Measurements from ENCODE around the gene CAPN7. TPM values are rescaled to one million over a fixed set of nuclear protein-coding genes. Genes with fewer than 3 reads are reported as not detected.

Gene CAPN7
- total RNA-seq, 1 donor from 2014 or later, result 42.1 TPM

DNA sequence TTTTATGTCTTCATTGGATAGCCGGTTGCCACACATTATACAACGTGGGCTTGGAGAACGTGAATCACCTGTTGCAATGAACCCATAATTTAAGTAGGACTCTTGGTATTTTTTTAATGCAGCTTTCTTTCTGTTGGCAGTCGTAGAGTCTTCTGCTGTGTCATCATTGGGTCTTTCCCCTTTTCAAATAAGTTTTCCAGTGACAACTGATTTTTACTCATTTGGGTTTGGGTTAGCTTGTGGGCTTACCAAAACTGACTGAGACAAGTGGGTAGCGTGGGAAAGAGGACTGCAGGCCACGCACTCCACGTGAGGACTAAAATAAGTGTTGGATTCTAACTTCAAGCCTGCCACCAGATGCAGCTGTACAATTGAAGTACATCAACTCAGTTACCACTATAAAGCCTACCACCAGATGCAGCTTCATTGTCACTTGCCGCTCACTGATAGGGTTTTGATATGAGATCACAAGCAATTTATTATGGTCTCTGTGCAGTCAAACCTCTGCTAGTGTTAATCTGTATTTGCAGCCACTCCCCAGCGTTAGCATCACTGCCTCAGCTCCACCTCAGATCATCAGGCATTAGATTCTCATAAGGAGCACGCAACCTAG, 6.4 kb upstream of the CAPN7 start:
- no peak for DNase-seq (ENCODE audit: low spot score)

GRCh38 chr3:15204005-15204404, 2.0 kb upstream of the CAPN7 start:
- DNase-seq (ENCODE audit: low spot score), result no peak

GRCh38 chr3:15205482-15205933, 538 bp upstream of the CAPN7 start:
- DNase-seq (ENCODE audit: low spot score), result no peak

DNA sequence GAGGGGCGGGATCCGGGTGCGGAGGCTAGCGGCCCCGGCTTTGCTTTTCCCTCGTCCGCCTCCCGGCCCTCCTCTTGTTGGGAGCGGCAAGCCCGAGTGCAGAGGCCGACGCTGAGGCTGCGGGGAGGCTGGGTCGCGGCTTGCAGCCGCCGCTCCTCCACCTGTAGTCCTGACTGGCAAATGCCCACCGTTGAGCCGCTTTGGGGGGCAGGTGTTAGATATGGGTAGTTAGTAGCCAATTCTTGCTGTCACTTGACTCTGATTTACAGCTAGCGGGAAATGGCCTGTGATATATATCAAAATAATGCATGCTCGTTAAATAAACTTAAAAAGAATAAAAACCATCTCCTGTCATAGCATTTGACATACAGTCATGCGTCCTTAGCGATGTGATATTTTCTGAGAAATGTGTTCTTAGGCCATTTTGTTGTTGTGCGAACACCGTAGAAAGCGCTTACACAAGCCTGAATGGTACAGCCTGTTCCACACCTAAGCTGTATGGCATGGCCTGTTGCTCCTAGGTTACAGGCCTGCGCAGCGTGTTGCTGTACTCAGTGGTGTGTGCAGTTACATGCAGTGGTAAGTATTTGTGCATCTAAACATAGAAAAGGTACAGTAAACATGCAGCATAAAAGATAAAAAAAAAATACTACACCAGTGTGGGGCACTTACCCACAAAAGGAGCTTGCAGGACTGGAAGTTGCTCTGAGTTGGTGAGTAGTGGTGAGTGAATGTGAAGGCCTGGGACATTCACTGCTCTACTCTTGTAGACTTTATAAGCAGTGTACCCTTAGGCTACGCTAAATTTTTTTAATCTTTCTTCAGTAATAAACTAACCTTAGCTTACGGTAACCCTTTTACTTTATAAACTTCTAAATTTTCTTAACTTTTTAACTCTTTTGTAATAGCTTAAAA, 873 bp downstream of the CAPN7 start:
- DNase-seq (ENCODE audit: low spot score), result peak; percentile 44

GRCh38 chr3:15207836-15208504, 1.9 kb downstream of the CAPN7 start:
- no peak for DNase-seq (ENCODE audit: low spot score)

- no peak for DNase-seq (ENCODE audit: low spot score)
Measured at GRCh38 chr3:15211937-15212336, 5.9 kb downstream of the CAPN7 start.

- DNase-seq (ENCODE audit: low spot score), result no peak
Measured at GRCh38 chr3:15214758-15215157, 8.7 kb downstream of the CAPN7 start.

- DNase-seq (ENCODE audit: low spot score), result no peak
Measured at GRCh38 chr3:15215996-15216395, 9.9 kb downstream of the CAPN7 start.

DNA sequence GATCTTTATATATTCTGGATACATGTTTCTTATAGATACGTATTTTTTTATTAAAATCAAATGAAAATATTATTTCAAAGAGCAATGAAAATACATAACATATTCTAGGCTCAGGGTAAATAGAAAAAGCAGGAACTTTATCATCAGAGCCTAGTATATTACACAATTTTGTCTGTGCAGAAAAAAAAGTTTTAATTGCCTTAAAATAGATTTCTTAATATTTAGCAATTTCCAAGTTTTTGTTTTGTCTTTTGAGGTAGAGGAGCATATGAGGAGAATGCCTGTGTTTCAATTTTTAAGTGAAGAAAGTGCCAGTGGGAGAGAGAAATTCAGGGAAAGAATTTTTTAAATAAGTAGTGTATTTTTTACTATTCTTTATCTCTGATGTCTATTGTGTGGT, 10.5 kb downstream of the CAPN7 start:
- no peak for DNase-seq (ENCODE audit: low spot score)

- no peak for DNase-seq (ENCODE audit: low spot score)
Measured at GRCh38 chr3:15217011-15217671, 11.1 kb downstream of the CAPN7 start.

- DNase-seq (ENCODE audit: low spot score), result no peak
Measured at GRCh38 chr3:15217841-15218267, 11.8 kb downstream of the CAPN7 start.

DNA sequence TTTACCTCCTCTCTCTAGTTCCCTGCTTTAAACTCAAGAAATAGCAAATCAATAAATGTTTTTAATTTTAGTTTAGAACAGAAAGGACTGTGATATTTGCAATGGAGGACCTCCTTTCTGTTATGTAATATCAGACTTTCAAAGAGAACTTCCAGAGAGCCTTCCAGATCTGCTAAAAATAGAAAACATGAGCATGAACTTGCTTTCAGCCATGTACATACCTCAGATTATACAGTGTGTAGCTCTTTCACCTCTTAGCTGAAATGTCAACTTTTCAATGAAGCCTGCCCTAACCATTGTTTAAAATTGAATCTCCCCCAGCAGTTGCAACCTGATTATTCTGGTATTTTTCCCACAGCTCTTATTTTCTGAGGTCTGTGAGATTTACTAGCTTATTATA, 12.6 kb downstream of the CAPN7 start:
- DNase-seq (ENCODE audit: low spot score), result peak; percentile 14

- DNase-seq (ENCODE audit: low spot score), result no peak
Measured at GRCh38 chr3:15220056-15220455, 14.0 kb downstream of the CAPN7 start.

GRCh38 chr3:15220661-15221060, 14.6 kb downstream of the CAPN7 start:
- no peak for DNase-seq (ENCODE audit: low spot score)

GRCh38 chr3:15221574-15222217, 15.7 kb downstream of the CAPN7 start:
- DNase-seq (ENCODE audit: low spot score), result peak; percentile 46

DNA sequence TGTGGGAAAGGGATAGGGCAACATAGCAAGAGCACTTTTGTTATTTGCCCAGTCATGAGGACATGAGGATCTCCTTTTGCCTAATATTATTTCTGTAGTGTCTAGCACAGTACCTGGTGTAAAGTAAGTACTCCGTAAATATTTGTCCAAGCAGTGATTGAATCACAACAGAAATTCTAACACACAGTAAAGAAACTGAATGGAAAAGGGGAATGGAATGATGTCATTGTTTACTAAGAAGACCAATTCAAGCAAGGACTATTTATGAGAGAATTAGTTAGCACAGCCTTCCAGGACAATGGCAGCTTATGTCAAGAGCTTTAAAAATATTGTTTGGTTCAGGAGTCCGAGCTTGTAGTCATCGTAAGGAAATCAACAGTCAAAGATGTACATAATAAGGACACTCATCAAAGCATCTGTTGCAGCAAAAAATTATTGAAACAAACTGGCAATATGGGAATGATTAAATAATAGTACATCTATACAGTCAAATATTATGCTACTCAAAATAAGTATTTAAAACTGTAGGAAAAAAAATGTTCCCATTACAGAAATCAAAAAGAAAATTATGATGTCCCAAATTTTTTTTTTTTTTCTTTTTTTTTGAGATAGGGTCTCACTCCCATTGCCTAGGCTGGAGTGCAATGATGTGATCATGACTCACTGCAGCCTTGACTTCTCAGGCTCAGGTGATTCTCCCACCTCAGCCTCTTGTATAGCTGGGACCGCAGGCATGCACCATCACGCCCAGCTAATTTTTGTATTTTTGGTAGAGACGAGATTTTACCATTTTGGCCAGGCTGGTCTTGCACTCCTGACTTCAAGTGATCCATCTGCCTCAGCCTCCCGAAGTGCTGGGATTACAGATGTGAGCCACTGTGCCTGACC, 17.9 kb downstream of the CAPN7 start:
- DNase-seq (ENCODE audit: low spot score), result no peak

GRCh38 chr3:15228147-15228546, 22.1 kb downstream of the CAPN7 start:
- DNase-seq (ENCODE audit: low spot score), result no peak

DNA sequence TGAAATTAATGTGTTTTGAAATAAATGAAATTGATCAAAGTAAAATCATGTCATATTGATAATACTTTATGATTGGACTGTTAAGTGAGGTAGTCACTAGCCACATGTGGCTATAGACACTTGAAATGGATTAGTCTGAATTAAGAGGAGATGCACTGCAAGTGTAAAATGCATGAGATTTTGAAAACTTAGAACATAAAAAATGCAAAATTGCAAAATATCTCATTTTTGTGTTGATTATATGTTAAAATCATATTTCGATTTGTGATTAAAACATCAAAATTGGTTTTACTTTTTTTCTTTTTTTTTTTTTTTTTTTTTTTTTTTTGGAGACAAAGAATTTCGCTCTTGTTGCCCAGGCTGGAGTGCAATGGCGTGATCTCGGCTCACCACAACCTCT, 23.2 kb downstream of the CAPN7 start:
- no peak for DNase-seq (ENCODE audit: low spot score)

GRCh38 chr3:15241341-15241740, 35.3 kb downstream of the CAPN7 start:
- DNase-seq (ENCODE audit: low spot score), result no peak

DNA sequence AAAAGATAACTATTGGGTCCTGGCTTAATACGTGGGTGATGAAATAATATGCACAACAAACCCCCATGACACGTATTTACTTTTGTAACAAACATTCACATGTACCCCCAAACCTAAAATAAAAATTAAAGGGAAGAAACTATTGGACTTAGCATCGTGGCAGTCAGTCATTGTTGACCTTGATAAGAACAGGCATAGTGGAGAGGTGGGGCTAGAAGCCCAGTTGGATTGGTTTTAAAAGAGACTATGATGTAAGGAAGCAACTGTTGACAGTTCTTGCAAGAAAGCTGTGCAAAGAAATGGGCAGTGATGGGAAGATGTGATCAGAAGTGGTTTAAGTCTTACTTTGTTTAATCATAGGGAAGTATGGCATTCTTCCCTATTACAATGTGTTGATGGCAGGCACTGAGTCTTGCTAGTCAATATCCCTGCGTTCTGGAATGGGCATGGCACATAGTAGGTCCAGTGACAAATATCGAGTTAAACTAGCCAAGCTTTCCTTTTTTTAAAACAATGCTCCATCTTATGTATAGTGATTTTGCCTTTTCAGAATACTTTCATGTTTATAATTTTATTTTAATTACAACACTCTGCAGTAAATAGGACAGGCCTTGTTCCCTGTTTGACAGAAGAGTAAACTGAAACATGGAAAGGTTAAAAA, 37.9 kb downstream of the CAPN7 start:
- no peak for DNase-seq (ENCODE audit: low spot score)

Data from umbilical cord (tissue), 2 donors.